HG02943 (cell line): ENCODE data around the gene PLET1.
A peak's percentile ranks its signal among the peaks of the same experiment; 100 is the strongest.

Experiments
- ATAC-seq: cut with Tn5 transposase; IDR thresholded peaks from one replicate; pipeline ENCODE4 v1.9.1; 2021; ENCODE audit warnings: mild to moderate bottlenecking, low read depth, moderate library complexity; ENCODE audit not compliant: unreplicated experiment

The PLET1 gene

DNA sequence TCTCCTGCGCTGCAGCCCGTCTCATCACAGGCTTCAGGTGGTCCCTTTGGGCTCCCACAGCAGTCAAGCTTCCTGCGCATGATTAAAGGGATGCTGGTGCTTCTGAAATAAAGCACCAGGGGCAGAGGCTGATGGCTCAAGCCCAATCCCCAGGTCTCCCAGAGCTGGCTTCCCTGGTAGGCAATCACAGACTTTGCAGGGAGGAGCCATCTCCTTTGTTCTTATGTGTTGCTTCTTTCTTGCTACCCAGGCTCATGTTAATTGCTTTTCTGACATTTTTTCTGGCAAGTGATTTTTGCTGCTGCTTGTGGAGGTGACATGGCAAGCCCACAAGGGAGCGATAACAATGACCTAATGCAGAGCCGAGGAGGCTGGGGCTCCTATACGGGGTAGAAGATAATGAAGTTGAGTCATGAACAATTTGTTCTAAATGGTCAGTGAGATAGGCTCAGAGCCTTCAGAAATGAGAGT is 25.2 kb upstream of the PLET1 start:
- no peak for ATAC-seq

DNA sequence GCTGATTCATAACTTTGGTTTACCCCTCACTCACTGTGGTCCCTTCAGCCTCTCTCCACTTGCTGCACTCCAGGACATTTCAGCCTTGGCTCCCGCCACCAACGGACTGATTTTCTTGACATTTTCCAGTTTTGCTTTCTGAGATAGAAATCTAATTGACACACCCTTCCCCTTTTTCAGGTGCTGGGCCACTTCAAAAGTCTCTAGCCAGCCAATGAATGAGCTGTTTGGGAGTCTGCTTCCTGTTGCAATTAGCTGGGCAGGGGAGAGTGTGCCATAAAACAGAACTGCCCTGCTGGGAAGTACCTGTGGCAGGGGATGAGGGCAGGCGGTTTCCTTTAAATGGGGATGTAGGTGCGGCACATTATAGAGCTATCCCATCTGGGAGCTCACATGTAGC is 21.1 kb upstream of the PLET1 start:
- no peak for ATAC-seq

DNA sequence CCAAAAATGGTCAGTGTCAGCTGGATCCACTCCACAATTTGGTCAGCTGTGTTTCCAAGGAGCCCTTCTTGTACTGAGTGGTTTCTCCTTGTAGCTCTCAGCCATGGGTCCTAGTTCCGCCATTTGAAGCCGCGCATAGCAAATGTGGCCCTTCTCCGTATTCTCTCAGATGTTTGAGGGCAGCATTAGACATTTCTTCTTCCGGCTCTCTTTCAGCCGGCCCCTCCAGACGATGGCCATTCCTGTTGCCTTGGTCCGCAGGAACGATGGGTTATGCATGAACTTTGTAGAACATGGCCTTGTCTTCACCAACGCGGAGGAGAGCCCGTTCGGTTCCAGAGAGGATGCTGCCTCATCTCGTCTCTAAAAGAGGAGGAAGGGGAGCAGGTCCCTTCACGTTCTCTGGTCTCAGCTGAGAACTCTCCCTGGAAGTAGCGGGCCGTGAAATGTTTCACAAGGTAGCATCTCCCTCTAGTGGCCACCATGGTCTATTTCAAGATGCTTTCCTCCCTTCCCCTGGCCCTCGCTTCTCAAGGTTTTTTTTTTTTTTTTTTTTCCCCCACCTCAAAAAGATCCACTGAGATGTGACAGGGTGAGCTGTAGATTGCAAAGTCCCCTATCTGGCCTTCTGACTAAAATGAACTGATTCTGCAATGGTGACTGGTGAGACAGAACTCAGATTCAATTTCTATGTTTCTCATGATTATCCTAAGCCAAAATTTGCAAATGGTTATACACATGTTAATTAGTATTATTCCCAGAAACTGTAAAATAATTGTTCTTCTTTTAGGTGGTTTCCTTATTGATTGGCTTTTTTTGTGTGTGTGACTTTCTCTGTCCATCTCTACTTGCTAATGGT is 19.8 kb upstream of the PLET1 start:
- peak; percentile 80 for ATAC-seq

DNA sequence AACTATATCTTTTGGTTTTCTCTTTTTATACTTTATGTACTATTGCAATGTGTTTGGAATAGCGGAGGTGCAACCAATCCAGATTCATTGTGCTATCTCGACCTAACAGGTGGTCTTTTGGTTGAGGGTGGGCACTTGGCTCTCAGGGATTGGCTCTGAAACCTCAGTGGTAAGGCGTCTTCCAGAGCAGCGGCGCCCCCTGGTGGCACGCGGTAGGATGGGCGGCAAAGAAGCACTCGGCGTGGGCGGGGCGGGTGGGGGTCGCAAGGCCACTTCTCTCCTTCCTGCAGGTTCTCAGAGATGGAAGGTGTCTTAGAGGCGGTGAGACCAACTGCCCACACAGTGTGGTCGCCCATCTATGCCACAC is 19.2 kb upstream of the PLET1 start:
- ATAC-seq, result peak; percentile 63

DNA sequence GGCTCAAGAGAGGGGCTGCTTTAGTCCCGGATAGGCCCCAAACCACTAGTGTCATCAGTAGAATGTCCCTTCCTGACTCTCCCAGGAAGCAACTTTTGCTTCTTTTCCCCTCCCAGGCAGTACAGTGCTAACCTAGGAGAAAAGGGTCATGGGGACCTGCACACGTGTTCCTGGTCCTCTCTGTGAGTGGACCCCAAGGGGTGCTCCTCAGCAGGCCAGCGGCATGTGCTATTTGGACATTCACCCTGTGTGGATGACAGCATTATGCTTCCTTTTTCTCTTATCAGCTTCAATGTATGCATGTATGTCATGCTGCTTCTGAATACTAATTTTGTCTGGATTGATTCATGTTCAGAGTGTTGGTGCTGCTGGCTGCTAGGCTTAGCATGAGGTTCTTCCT is 18.1 kb upstream of the PLET1 start:
- no peak for ATAC-seq

DNA sequence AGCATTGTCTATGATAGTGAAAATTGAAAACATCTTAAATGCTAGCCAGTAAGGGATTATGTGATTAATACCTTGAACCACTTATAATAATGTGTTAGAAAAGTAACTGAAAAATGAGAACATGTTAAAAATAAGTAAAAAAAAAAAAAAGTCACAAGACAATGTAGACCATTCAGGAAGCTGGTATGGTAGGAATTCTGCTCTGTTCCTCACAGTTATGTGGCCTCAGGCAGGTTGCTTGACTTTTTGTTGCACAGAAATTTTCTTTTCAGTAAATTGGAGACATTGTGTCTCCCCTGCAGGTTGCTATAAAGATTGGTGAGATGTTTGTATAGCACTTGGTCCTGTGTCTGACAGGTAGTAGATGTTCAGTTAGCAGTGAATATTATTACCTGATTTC is 17.3 kb upstream of the PLET1 start:
- ATAC-seq, result no peak

DNA sequence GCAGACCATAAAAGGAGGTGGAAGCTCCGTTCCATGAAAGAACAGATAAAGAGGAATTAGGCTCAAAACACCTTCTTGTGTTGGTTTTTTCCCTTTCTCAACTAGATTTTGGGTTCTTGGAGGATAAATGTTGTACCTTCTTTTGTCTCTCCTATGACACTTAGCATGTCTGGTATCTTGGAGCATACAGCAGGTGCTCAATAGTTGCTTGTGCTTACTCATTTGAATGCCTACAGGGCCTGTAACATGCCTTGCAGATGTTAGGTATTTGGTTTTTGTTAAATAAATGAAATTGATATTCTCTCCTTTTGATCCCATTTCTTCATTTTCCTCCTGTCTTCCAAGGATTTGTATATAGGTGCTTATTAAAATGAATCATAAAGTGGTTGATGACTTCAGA is 16.4 kb upstream of the PLET1 start:
- ATAC-seq, result no peak

DNA sequence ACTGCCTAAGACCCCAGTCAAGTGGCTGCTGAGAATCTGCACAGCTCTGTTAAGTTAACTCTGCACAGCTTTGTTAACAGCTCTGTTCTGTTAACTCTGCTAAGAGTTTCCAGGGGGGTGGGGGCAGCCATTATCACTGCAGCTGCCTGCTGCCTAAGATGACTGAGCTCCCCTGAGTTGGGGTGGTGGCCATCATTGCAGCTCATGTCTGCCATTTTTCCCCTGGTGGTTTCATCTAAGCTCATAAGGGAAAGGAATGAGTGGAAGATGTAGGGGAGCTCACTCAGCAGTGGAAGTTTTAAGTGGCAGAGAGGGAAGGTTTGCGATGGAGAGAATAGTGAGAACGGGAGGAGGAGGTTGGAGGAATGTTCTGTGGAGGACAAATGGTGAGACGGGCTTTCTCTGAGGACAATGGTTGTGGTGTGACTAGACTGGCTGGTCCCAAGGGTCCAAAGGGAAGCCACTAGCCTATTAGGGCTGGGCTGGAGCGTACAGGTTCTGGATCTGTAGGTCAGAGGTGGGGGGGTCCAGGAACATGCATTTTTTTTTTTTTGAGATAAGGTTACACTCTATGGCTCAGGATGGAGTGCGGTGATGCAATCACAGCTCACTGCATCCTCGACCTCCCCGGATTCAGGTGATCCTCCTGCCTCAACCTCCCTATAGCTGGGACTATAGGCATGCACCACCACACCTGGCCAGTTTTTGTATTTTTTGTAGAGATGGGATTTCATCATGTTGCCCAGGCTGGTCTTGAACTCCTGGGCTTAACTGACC is 13.5 kb upstream of the PLET1 start:
- no peak for ATAC-seq

DNA sequence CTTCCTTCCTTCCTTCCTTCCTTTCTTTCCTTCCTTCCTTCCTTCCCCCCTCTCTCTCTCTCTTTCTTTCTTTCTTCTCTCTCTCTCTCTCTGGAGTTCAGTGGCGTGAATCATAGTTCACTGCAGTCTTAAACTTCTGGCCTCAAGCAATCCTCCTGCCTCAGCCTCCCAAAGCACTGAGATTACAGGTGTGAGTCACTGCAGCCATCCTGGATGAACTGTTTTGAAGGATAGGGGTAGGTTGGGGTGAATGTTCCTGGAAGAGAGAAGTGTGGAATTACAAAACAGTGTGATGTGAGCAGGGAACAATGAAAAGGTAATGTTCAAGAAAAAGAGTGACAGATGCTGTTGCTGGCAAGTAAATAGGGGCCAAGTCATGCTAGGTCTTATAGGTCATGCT is 12.4 kb upstream of the PLET1 start:
- no peak for ATAC-seq

DNA sequence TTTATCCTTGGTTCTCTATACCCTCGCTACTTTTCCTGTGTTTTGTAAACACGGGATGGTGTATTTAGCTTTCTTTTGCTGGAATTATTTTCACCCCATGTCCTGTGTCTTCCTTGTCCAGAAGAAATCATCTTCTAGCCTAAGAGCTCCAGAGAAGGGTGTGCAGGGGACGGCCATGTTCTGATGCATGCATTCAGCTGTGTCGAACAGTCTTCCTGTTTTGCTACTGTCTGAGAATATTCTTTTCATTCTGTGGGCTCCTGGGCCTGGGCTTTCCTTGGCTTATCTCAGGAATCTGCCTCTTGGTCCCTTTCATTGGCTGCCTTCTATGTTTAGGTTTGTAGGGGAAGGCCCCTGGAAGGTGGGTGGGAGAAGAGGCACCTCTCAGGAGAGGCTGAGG is 10.6 kb upstream of the PLET1 start:
- no peak for ATAC-seq

DNA sequence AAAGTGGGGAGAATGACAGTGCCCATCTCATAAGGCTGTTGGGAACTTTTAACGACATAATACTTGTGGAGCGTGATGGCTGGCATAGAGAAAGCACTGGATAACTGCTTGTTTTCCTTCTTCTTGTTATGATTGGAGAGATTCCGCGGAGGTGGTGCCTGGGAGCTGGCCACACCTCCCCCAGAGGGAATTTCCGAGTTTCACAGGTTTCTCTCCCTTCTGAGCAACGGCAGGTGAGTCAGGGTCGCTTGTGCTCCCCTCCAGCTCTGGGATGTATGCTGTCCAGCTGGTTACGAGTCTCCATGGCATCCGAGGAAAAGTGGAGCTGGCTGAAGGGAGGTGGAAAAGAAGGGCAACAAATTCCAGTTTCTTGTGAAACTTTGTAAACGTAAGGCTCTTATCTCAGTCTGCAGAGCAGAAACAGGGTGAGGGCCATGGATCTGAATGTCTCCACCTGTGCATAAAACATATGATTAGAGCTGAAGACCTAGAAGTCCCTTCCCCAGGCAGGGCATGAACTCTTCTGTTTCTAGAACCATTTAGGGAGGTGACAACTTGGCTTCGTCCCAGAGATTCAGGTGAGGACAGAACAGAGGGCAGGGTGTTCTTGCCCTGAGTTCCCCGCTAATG is 10.0 kb upstream of the PLET1 start:
- ATAC-seq, result no peak

DNA sequence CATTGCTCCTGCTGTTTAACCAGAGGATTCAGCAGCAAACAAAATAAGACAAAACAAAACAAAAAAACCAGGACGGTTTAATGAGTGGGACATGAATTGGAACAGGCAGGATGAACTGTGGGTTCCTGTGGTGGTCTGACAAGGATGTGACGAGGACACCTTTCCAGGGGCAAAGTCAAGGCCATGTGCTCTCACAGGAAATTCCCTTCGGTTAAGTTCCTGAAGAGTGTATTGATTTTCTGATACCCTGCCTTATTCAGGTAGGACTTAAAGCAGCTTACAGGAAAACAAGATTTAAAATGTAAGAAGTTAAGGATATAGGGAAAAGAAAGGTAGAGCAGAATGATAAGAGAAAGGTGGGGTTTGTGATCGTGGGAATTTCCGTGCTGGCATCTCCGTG is 8.5 kb upstream of the PLET1 start:
- no peak for ATAC-seq

DNA sequence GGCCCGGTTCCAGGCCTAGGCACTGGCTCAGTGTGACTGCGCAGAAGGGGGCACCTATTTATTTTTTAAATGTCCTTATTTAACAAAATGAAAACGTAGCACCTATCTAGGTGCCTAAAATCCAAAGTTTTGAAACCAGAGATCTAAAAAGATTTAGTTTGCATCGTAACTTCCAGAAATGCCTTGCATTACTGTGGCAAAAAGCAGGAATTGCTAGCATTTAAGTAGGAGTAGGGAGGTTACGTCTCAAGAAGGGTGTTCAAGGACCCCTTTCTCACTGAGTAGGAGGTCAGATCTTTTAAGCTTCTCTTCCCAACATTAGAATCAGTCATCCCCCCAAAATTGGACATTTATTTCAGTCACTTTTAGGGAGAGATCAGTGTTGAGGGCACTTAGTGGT is 7.7 kb upstream of the PLET1 start:
- no peak for ATAC-seq

DNA sequence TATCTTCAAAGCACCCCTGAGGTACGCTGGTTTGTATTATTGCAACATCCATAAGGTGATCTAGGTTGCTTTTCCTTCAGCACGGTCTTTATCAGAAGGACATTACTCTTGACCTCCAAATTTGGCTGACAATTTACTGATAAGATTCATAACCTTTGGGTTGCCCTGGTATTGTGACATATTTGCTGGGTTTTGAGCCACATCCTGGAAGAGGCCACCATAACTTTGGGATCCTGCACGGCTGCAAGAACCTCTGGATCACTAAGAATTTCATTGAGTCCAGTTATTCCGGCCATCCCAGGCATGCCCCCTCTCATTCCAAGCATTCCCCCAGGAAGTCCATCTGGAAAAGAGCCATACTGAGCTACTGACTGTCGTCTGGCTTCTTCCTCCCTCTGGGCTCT is 6.5 kb upstream of the PLET1 start:
- ATAC-seq, result no peak

DNA sequence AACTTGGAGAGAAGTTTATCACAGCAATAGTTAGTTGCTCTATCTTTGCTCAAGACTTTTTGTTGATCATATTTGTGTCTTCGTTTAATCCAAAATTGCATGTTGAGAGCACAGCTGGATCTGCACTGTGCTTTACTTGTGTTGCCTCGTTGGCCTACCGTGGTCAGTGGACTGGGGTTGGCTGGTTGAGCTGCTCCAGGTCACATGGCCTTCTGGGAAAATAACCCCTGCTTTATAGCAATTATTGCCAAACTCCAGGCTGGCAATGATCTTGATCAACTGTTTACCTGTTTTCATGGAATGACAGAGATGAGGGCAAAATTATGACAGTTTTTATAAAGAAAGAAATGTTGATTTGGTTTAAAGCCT is 5.7 kb upstream of the PLET1 start:
- ATAC-seq, result no peak

DNA sequence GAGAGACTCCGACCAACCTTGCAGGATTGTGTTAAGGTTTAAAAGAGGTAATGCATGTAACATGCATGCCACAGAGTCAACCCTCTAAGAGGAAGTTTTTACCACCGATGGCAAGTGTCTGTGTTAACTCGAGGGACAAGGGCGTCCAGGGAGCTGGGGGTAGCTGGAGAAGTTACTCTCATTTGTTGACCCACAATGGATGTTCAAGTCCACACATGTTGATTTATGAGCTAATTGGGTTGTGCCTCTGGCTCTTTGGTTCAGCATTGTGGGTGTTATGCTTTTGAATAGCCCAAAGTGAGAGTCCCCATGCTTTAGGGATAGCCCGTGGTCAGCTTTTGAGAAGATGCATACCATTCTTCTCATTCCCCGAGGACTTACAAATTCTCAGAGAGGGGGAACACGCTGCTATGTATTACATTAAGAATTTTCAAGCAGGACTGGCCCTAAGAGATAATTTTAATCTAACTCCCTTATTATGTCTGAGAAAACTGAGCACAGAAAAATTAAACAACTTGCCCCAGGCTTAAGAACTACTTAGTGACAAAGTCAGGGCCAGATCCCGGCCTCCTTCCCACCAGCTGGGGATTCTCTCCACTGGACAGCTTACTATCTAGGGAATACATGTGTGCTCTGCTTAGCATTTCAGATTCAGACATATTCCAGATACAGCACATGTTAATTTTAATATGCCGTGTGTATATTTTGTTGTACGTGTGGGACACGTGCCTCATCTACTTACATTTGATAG is 5.2 kb upstream of the PLET1 start:
- no peak for ATAC-seq

DNA sequence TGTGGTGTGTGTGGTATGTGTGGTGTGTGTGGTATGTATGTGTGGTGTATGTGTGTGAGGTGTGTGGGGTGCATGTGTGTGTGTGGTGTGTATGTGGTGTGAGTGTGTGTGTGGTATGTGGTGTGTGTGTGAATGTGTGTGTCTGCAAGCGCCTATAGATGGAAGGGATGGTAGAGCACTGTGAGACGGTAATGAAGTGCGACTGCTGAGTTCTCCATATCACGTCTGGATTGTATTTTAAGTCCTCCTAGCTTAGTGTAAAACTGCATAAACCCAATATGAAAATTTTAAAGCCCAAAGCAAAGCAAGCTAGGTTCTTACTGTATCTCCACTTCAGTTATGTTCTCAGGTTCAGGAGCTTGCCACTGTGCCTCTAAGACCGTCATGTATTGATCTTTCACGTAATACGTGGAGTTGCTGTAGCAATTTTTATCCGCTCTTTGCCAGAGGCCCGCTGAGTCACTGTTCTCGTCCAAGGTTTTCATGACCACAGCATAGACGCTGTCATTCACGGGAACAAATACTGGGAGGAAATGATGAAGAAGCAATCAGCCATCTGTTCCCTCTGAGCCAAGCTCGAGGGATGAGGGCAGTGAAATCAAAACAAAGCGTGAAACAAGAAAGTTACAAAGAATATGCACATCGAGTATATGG is 5.5 kb downstream of the PLET1 start:
- ATAC-seq, result no peak

DNA sequence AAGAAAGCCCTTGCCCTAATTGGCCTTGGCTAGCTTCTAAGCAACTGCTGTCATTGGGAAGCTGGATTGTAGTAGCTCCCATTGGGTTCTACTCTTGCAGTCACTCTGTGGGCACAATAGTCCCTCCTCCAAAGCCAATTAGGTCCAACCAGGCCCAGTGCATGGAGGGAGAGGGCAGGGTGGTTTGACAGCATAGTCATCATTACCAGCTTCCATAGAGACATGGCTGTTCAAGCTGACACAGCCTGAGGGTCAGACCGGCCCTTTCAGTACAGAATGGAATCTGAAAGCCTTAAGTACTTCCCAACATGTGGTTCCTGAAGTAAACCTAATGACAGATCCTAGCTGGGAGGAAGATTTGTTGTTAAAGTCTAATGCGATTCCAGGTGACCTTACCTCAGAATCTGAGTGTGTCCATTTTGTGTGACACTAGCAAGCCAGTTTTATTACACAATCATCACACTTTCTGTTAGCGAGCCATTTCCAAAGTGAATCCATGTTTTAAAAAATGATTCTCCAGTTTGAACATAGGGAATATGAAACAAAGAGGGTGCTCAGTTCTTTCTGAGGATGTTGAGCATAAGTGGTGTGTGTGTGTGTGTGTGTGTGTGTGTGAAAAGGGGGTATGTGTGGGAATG is 6.9 kb downstream of the PLET1 start:
- ATAC-seq, result no peak

DNA sequence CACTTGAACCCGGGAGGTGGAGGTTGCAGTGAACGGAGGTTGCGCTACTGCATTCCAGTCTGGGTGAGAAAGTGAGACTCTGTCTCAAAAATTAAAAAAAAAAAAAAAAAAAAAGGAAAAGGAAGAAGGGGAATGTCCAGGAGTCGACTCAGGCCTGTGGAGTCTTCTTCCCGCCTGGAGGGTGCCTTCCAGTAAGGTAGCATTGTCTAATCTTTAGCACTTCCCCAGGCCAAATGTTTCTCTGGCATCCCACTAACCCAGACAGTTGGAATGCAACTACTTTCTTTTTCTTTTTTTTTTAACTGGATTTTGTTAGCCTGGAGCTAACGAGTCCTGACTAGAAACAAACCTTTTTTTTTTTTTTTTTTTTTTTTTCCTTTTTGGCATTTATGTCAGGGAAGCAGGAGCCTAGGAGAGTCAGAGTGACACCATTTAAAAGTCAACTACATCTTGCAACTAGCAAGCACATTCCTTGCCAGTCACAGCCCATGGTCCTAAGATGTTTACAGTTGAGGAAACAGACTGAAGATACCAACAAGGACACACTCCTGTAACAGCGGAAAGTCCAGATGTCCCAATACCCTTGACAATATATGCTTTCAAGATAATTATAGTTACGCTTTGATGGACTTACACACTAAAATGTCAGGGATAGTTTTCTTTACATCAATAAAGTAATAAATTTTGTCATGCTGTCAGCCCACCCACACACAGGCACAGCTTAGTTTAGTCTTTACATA is 10.6 kb downstream of the PLET1 start:
- no peak for ATAC-seq
